Panc1 (cell line): Measurements from ENCODE around the gene SYT5. TPM values are rescaled to one million over a fixed set of nuclear protein-coding genes. Genes with fewer than 3 reads are reported as not detected.
A peak's percentile ranks its signal among the peaks of the same experiment; 100 is the strongest.

ENCODE experiments used
- ATAC-seq: fragments of 200-7000 bp; cut with Tn5 transposase; 2 replicates; pipeline ENCODE4 v1.9.1; 2020; ENCODE audit warnings: mild to moderate bottlenecking, moderate library complexity
- BruUV-seq: library from RNA; stranded (reverse); fragments of 400-500 nt; replicated peaks from 2 replicates; lab custom pipeline; 2021; lab: Mats Ljungman, UMichigan
- CTCF ChIA-PET: fragments of 300-600 bp; sonication (Branson Sonifier 250); formaldehyde crosslinking; loops from one replicate; lab custom pipeline; 2022; ENCODE audit warnings: antibody characterized with exemption; lab: Charles Lee
- POLR2A ChIA-PET: fragments of 300-600 bp; sonication (Branson Sonifier 250); formaldehyde crosslinking; loops from one replicate; lab custom pipeline; 2022; ENCODE audit warnings: antibody characterized with exemption; lab: Charles Lee
- DNase-seq: peaks from one replicate; pipeline ENCODE4 v3.0.0-alpha.2; 2010; ENCODE audit warnings: low read depth, low spot score
- H3K27ac ChIP-seq: 2 replicates; pipeline ENCODE4 v1.5.1; 2011; ENCODE audit warnings: mild to moderate bottlenecking, low read length, inconsistent platforms
- H3K27me3 ChIP-seq: fragments of 200-500 bp; sonication (Bioruptor generic); 2 replicates; pipeline ENCODE4 v1.6.0; 2014; ENCODE audit warnings: low read length, inconsistent platforms; ENCODE audit not compliant: control insufficient read depth, insufficient read depth
- H3K36me3 ChIP-seq: fragments of 200-500 bp; sonication (Bioruptor generic); 2 replicates; pipeline ENCODE4 v1.5.1; 2014; ENCODE audit warnings: inconsistent platforms, mild to moderate bottlenecking, low read length, moderate library complexity; ENCODE audit not compliant: control insufficient read depth, insufficient read depth
- H3K4me1 ChIP-seq: 2 replicates; pipeline ENCODE4 v1.5.1; 2011; ENCODE audit warnings: inconsistent platforms, mild to moderate bottlenecking, low read length, moderate library complexity; ENCODE audit not compliant: control insufficient read depth, insufficient read depth
- H3K4me3 ChIP-seq, 2 experiments: 2 replicates each; pipeline ENCODE4 v1.5.1; 2011 to 2012; ENCODE audit warnings: low read depth in 2 of 2, low read length in 2 of 2, mild to moderate bottlenecking in 2 of 2, inconsistent platforms in 1 of 2, moderate library complexity in 1 of 2
- H3K9me3 ChIP-seq: fragments of 200-500 bp; sonication (Bioruptor generic); 2 replicates; pipeline ENCODE4 v1.5.1; 2014; ENCODE audit warnings: low read depth, mild to moderate bottlenecking, inconsistent platforms, low read length, moderate library complexity; ENCODE audit not compliant: control insufficient read depth, insufficient read depth
- POLR2AphosphoS5 ChIP-seq: IDR thresholded peaks from 2 replicates; pipeline ENCODE4 v1.6.1; 2012; ENCODE audit warnings: mild to moderate bottlenecking, low read depth, low read length, moderate library complexity
- SIN3A ChIP-seq: IDR thresholded peaks from 2 replicates; pipeline ENCODE4 v1.6.1; 2012; ENCODE audit warnings: low read depth, mild to moderate bottlenecking, low read length, moderate library complexity, borderline replicate concordance; ENCODE audit not compliant: insufficient read depth
- TCF7L2 ChIP-seq: IDR thresholded peaks from 2 replicates; pipeline ENCODE4 v1.6.1; 2011; ENCODE audit warnings: mild to moderate bottlenecking, low read depth, low read length, inconsistent platforms
- in situ Hi-C: cut with HindIII; loops from 2 replicates; pipeline ENCODE4 v1.10.0; 2016; ENCODE audit warnings: low sequenced_read_pairs, low pct_unique_long_range_greater_than_20kb
- intact Hi-C: fragments of 100-400 bp; cut with micrococcal nuclease; formaldehyde crosslinking; loops from one replicate; pipeline ENCODE4 v1.10.0; 2022; ENCODE audit not compliant: unreplicated experiment
- total RNA-seq: library from RNA; stranded (reverse); gene quantifications from one replicate; pipeline ENCODE4 v1.2.1, GENCODE V29; 2021; ENCODE audit not compliant: unreplicated experiment
- TF ChIP-seq, protein P1 (sequence below): fragments of 450-650 bp; IDR thresholded peaks from 2 replicates; pipeline ENCODE4 v1.5.1; 2017; ENCODE audit warnings: mild to moderate bottlenecking
- TF ChIP-seq, protein P2 (sequence below), 2 experiments: IDR thresholded peaks; 2 replicates each; pipeline ENCODE4 v1.6.1; 2011 to 2012; ENCODE audit warnings: low read depth in 2 of 2, control low read depth in 1 of 2, low read length in 1 of 2, mild to moderate bottlenecking in 1 of 2, moderate library complexity in 1 of 2; ENCODE audit not compliant: insufficient read depth in 1 of 2

SYT5 gene
- total RNA-seq, 1 experiment from 2014 or later = 3.2 TPM

DNA sequence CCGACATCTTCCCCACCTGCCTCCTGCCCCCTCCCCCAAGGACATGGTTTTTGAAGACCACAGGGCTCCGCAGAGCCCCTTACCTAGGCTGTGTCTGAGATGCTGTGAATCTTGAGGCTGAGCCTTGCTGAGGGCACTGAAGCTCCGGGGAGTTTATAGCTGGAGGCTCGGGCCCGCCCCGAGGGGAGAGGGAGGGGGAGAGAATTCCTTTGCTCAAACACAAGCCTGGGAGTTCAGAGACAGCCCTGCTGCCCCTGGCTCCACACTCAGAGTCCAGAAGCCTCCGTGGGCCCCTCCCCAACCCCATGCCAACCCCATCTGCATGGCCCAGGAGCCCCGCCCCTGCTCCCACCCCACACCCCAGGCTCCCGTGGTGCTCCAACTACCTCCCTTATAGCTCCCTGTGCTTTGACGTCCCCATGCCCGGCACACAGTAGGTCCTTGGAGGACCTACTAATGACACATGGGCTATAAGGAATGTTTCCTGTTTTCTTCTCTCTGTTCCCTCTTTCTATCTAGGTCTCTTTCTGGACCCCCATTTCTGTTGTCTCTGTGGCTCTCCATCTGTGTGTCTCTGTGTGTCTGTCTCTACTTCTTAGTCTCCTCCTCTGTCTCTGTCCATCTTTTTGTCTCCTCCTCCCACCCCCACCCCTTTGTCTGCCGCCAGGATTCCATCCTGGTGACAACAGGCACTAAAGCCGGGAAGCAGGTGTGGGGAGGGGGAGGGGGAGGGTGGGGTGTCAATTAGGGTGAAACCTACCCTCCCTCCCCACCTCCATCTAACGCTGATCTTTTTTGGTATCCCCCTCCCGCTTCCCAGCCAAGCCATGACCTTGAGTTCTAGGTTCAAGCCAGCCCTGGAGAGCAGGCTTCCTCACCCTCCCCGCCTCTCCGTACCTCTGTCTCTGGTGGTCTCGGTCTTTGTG lies 30.7 kb downstream of the SYT5 start, which contains the start of gene TNNT1:
TNNT1 (minus strand) TSS at position 129 of the 926 bp plus-strand sequence. CDS start 2,049 bp downstream, outside the sequence.
- Histone ChIP-seq H3K27me3 (no peaks in the 10 kb centered on the region), H3K36me3 (no peaks in the 10 kb centered on the region), H3K9me3 (no peaks in the 10 kb centered on the region), H3K27ac (peak within 1 kb of the TSS; percentile 31; the same call in 1 of the 2 replicates), H3K4me1 (peaks cover 17% of the 10 kb centered on the region; the same call in 1 of the 2 replicates), H3K4me3 (no peak within 1 kb of the TSS)
- intact Hi-C loops = loop anchor here (10.0 kb wide), 1 partner anchor 275 kb away; no protein-coding TSS in a partner anchor
- TF ChIP-seq TCF7L2 = no peak
- no peak for TF ChIP-seq SIN3A
- no peak for TF ChIP-seq POLR2AphosphoS5
- TF ChIP-seq, protein P1, sequence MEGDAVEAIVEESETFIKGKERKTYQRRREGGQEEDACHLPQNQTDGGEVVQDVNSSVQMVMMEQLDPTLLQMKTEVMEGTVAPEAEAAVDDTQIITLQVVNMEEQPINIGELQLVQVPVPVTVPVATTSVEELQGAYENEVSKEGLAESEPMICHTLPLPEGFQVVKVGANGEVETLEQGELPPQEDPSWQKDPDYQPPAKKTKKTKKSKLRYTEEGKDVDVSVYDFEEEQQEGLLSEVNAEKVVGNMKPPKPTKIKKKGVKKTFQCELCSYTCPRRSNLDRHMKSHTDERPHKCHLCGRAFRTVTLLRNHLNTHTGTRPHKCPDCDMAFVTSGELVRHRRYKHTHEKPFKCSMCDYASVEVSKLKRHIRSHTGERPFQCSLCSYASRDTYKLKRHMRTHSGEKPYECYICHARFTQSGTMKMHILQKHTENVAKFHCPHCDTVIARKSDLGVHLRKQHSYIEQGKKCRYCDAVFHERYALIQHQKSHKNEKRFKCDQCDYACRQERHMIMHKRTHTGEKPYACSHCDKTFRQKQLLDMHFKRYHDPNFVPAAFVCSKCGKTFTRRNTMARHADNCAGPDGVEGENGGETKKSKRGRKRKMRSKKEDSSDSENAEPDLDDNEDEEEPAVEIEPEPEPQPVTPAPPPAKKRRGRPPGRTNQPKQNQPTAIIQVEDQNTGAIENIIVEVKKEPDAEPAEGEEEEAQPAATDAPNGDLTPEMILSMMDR = no peak
- TF ChIP-seq, protein P2, sequence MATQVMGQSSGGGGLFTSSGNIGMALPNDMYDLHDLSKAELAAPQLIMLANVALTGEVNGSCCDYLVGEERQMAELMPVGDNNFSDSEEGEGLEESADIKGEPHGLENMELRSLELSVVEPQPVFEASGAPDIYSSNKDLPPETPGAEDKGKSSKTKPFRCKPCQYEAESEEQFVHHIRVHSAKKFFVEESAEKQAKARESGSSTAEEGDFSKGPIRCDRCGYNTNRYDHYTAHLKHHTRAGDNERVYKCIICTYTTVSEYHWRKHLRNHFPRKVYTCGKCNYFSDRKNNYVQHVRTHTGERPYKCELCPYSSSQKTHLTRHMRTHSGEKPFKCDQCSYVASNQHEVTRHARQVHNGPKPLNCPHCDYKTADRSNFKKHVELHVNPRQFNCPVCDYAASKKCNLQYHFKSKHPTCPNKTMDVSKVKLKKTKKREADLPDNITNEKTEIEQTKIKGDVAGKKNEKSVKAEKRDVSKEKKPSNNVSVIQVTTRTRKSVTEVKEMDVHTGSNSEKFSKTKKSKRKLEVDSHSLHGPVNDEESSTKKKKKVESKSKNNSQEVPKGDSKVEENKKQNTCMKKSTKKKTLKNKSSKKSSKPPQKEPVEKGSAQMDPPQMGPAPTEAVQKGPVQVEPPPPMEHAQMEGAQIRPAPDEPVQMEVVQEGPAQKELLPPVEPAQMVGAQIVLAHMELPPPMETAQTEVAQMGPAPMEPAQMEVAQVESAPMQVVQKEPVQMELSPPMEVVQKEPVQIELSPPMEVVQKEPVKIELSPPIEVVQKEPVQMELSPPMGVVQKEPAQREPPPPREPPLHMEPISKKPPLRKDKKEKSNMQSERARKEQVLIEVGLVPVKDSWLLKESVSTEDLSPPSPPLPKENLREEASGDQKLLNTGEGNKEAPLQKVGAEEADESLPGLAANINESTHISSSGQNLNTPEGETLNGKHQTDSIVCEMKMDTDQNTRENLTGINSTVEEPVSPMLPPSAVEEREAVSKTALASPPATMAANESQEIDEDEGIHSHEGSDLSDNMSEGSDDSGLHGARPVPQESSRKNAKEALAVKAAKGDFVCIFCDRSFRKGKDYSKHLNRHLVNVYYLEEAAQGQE (IDR thresholded peaks at IDR 0.05; ENCODE audit: insufficient read depth in 1 of 2, low read depth in 2 of 2, low read length in 1 of 2) = no peak
- ChIA-PET POLR2A (no interaction called here), CTCF (interaction anchor here (0.6 to 0.8 kb wide), 2 partner anchors 14 to 18 kb away, joined by 4 read pairs; no protein-coding TSS in a partner anchor)
- DNase-seq = no peak
- in situ Hi-C loops = no loop called here
- no TSS peak for BruUV-seq
- no peak for ATAC-seq

DNA sequence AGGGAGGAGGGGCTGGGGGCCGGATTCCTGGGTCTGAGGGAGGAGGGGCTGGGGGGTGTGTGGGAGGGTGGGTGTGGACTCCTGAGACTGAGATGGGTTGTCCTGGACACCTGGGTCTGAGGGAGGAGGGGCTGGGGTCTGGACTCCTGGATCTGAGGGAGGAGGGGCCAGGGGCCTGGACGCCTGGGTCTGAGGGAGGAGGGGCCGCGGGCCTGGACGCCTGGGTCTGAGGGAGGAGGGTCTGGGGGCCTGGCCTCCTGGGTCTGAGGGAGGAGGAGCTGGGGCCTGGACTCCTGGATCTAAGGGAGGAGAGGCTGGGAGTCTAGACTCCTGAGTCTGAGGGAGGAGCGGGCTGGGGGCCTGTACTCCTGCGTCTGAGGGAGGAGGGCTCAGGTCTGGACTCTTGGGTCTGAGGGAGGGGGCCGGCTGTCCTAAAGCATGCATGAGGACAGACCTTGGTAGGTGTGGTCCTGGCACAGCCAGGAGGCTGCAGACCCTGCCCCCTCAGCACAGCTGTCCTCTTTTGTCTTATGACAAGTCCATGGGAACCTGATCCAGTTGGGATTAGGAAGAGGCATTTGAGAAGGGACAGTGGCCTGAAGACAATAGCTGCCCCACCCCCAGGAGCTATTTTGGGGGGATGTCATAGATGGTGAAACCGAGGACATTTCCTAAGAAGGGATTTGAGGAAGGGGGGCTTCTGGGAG lies 32.4 kb downstream of the SYT5 start:
- Histone ChIP-seq H3K36me3 (no peaks in the 10 kb centered on the region), H3K4me3 (no peak overlapping the region), H3K27ac (no peak overlapping the region), H3K4me1 (peaks cover 17% of the 10 kb centered on the region; the same call in 1 of the 2 replicates), H3K9me3 (no peaks in the 10 kb centered on the region), H3K27me3 (no peaks in the 10 kb centered on the region)
- in situ Hi-C loops = no loop called here
- no peak for ATAC-seq
- ChIA-PET POLR2A (interaction anchor here (0.6 kb wide), 2 partner anchors 9 to 184 kb away, joined by 6 read pairs; no protein-coding TSS in a partner anchor), CTCF (interaction anchor here (0.7 to 1.3 kb wide), 3 partner anchors 9 to 13 kb away, joined by 3 to 6 read pairs (median 5); no protein-coding TSS in a partner anchor)
- DNase-seq = no peak
- TF ChIP-seq SIN3A = no peak
- TF ChIP-seq, protein P2 (IDR thresholded peaks at IDR 0.05; ENCODE audit: insufficient read depth in 1 of 2, low read depth in 2 of 2, low read length in 1 of 2) = no peak
- TF ChIP-seq TCF7L2 = no peak
- TF ChIP-seq, protein P1 = no peak
- no peak for TF ChIP-seq POLR2AphosphoS5
- no TSS peak for BruUV-seq
- intact Hi-C loops = loop anchor here (10.0 kb wide), 1 partner anchor 277 kb away; no protein-coding TSS in a partner anchor
